Activated B cell treated with CpG ODN at 0.5 μM for 24 hours (primary cell): Measurements from ENCODE around the gene ROR1. TPM values are rescaled to one million over a fixed set of nuclear protein-coding genes. Genes with fewer than 3 reads are reported as not detected.

ENCODE experiments used
- ATAC-seq: fragments of 200-7000 bp; cut with Tn5 transposase; one replicate; pipeline ENCODE4 v1.10.0; 2021; ENCODE audit warnings: low read depth, mild to moderate bottlenecking, moderate library complexity
- CTCF ChIA-PET: fragments of 350-600 bp; sonication (Branson Sonifier 250); formaldehyde crosslinking; loops from one replicate; lab custom pipeline; 2021; ENCODE audit warnings: antibody characterized with exemption; lab: Charles Lee
- POLR2A ChIA-PET: fragments of 350-600 bp; sonication (Branson Sonifier 250); formaldehyde crosslinking; loops from one replicate; lab custom pipeline; 2021; ENCODE audit warnings: antibody characterized with exemption; lab: Charles Lee
- DNase-seq: peaks from one replicate; pipeline ENCODE4 v3.0.0; 2022
- H3K27ac Mint-ChIP-seq: one replicate; pipeline ENCODE4 v1.8.0; 2020; ENCODE audit warnings: mixed read lengths
- H3K27me3 Mint-ChIP-seq: one replicate; pipeline ENCODE4 v1.8.0; 2021; ENCODE audit warnings: mixed read lengths
- H3K36me3 Mint-ChIP-seq: one replicate; pipeline ENCODE4 v1.8.0; 2021; ENCODE audit warnings: low read depth, mixed read lengths
- H3K4me1 Mint-ChIP-seq: one replicate; pipeline ENCODE4 v1.8.0; 2021; ENCODE audit warnings: mixed read lengths
- H3K4me3 Mint-ChIP-seq: one replicate; pipeline ENCODE4 v1.8.0; 2020; ENCODE audit warnings: mild to moderate bottlenecking, mixed read lengths
- H3K9me3 Mint-ChIP-seq: one replicate; pipeline ENCODE4 v1.8.0; 2020; ENCODE audit warnings: mixed read lengths
- CTCF ChIP-seq: fragments of 200-600 bp; IDR thresholded peaks from one replicate; pipeline ENCODE4 v1.8.0; 2022; ENCODE audit warnings: antibody characterized with exemption, mild to moderate bottlenecking
- intact Hi-C: fragments of 100-400 bp; cut with micrococcal nuclease; formaldehyde crosslinking; loops from one replicate; pipeline ENCODE4 v1.15.1; 2024
- total RNA-seq: library from RNA; stranded (reverse); gene quantifications from 2 replicates; pipeline ENCODE4 v1.2.3, GENCODE V29; 2022

ROR1 gene
- total RNA-seq, 1 donor from 2014 or later: 2.2 TPM

- no peak for TF ChIP-seq CTCF
- no peaks in the 10 kb centered on the region for H3K4me1 Mint-ChIP-seq
- intact Hi-C loops: no loop called here
- peaks cover 2% of the 10 kb centered on the region for H3K36me3 Mint-ChIP-seq
- H3K27ac Mint-ChIP-seq: no peak overlapping the region
- CTCF ChIA-PET: no interaction called here
- no peak overlapping the region for H3K4me3 Mint-ChIP-seq
- POLR2A ChIA-PET: no interaction called here
- ATAC-seq (no peak), DNase-seq (no peak)
- H3K9me3 Mint-ChIP-seq: peaks cover 16% of the 10 kb centered on the region
- H3K27me3 Mint-ChIP-seq: peaks cover under 1% of the 10 kb centered on the region
These were observed 181.7 kb downstream of the ROR1 start for GRCh38 chr1:63955370-63956145.

- Mint-ChIP-seq H3K27ac (no peak overlapping the region), H3K36me3 (peaks cover 2% of the 10 kb centered on the region), H3K27me3 (no peaks in the 10 kb centered on the region), H3K9me3 (peaks cover 15% of the 10 kb centered on the region), H3K4me3 (no peak overlapping the region), H3K4me1 (no peaks in the 10 kb centered on the region)
- POLR2A ChIA-PET: no interaction called here
- intact Hi-C loops: no loop called here
- no peak for ATAC-seq
- TF ChIP-seq CTCF: no peak
- CTCF ChIA-PET: no interaction called here
- DNase-seq: no peak
These were observed 184.7 kb downstream of the ROR1 start for GRCh38 chr1:63958556-63958955.

GRCh38 chr1:63960326-63960725 lies 186.5 kb downstream of the ROR1 start:
- H3K4me3 Mint-ChIP-seq: no peak overlapping the region
- intact Hi-C loops: no loop called here
- CTCF ChIA-PET: no interaction called here
- ATAC-seq: no peak
- H3K4me1 Mint-ChIP-seq: no peaks in the 10 kb centered on the region
- no peaks in the 10 kb centered on the region for H3K36me3 Mint-ChIP-seq
- no peak overlapping the region for H3K27ac Mint-ChIP-seq
- POLR2A ChIA-PET: no interaction called here
- no peaks in the 10 kb centered on the region for H3K27me3 Mint-ChIP-seq
- TF ChIP-seq CTCF: no peak
- peaks cover 3% of the 10 kb centered on the region for H3K9me3 Mint-ChIP-seq
- DNase-seq: no peak

- CTCF ChIA-PET: no interaction called here
- H3K27me3 Mint-ChIP-seq: no peaks in the 10 kb centered on the region
- intact Hi-C loops: no loop called here
- H3K36me3 Mint-ChIP-seq: no peaks in the 10 kb centered on the region
- no peaks in the 10 kb centered on the region for H3K9me3 Mint-ChIP-seq
- ATAC-seq: no peak
- H3K27ac Mint-ChIP-seq: no peak overlapping the region
- POLR2A ChIA-PET: no interaction called here
- H3K4me3 Mint-ChIP-seq: no peak overlapping the region
- no peak for TF ChIP-seq CTCF
- no peak for DNase-seq
- no peaks in the 10 kb centered on the region for H3K4me1 Mint-ChIP-seq
These were observed 192.2 kb downstream of the ROR1 start for GRCh38 chr1:63966016-63966415.

GRCh38 chr1:63967901-63968300 lies 194.1 kb downstream of the ROR1 start:
- Mint-ChIP-seq H3K9me3 (no peaks in the 10 kb centered on the region), H3K27ac (no peak overlapping the region), H3K4me1 (no peaks in the 10 kb centered on the region), H3K36me3 (no peaks in the 10 kb centered on the region), H3K27me3 (no peaks in the 10 kb centered on the region), H3K4me3 (no peak overlapping the region)
- POLR2A ChIA-PET: no interaction called here
- intact Hi-C loops: no loop called here
- no peak for TF ChIP-seq CTCF
- CTCF ChIA-PET: no interaction called here
- ATAC-seq (no peak), DNase-seq (no peak)
